CD4-positive, alpha-beta T cell treated with Interleukin-17A for 1 hour (primary cell): ENCODE results near the gene NPC2.
A peak's percentile ranks its signal among the peaks of the same experiment; 100 is the strongest.
"Not testable (repeated sequence)": the region's sequence is repeated elsewhere in the genome, so short reads cannot be mapped to it uniquely, and the experiment has no call there.

Experiments
- DNase-seq: peaks from one replicate; pipeline ENCODE4 v3.0.0-alpha.2; 2020

Gene NPC2

GRCh38 chr14:74464785-74465184, 28.3 kb downstream of the NPC2 start:
- DNase-seq: no peak

DNA sequence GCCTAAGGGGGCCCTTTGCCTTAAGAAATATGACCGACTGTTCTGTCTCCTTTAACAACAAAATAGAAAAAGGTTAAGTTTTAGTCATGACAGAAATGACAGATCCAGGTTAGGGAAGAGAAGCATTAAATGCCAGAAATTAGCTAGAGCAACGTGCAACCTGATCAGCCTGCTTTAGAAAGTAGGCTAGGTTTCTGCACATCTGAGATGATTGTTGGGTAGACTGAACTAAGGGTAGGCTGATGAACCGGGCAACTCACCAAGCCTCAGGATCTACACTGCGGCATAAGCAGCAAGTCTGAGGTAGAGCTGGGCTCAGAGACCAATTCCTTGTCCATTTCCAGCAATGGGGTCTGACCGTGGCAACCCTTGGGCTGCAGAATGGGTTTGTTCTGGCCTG, 29.4 kb downstream of the NPC2 start:
- no peak for DNase-seq

DNA sequence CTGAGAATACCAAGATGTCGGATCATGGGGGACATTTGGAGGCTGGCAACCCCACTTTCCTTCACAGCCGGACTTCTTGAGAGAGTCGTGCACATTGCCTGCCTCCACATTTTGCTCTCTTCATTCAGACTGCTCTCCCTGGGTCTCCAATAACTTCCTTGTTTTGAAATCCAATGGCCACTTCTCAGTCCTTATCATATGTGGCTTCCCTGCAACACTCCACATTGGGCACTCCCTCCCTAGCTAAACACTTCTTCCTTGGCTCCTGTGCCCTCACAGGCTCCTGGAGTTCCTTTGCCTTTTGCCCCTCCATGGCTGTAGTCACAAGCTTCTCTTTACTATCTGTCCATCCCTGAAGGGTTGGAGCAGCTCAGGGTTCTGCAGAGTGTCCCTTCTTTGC, 30.1 kb downstream of the NPC2 start:
- DNase-seq: no peak

DNA sequence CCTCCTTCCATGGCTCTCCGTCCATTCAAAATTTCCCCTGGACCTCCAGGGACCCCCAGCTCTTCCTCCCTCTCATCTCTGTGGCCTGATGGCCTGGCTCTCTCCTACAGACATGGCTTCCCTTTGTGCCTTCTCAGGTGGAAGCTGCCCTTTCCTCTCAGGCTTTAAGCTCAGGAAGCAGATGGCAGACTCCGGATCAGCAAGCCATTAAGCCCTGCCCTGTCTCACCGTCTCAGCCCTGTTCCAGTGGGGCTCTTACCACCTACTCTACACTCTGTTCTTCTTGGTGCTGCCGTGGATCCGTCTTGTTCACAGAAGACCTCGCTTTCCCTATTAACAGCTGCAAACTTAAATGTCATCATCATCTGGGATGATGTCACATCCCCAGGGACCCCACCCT, 33.1 kb downstream of the NPC2 start:
- no peak for DNase-seq

DNA sequence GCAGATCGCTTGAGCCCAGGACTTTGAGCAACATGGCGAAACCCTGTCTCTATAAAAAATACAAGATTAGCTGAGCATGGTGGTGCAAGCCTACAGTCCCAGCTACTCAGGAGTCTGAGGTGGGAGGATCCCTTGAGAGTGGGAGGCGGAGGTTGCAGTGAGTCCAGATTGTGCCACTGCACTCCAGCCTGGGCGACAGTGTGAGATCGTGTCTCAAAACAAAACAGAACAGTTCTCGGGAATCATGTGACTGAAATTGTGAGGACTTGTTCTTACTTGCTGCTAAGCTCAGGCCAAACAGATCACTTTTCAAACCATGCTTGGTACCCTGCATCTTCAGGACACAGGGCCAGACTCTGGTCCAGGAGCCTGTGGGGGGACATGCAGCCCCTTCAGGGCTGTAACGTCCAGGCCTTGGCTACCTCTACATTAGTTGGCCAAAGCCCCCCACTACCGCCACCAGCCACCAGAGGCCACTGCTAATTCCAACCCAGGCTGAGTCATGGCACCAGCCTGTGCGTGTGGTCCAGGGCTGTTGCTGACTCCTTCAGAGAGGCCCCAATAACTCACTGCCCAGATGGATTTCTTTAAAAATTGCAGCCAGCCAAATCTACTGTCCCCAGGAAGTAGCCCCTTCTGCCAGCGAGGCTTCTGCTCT, 33.7 kb downstream of the NPC2 start:
- peak; percentile 16 for DNase-seq

DNA sequence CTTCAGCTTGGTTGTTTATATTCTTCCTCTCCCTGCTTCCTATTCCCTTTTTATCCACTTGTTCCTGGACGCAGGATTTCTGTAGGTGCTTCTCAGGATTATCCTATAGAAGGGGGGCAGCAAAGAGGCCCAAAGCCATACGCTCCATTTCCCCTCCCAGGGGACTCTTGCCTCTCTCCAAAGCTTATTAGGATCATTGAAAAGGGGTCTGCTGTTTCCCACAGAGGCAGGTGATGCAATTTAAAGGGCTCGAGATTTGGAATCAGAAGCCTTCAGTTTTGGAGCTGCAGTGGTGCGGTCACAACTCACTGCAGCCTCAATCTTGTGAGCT, 35.6 kb downstream of the NPC2 start:
- no peak for DNase-seq

- DNase-seq: no peak
Observed at GRCh38 chr14:74456684-74457564, 36.2 kb downstream of the NPC2 start.

DNA sequence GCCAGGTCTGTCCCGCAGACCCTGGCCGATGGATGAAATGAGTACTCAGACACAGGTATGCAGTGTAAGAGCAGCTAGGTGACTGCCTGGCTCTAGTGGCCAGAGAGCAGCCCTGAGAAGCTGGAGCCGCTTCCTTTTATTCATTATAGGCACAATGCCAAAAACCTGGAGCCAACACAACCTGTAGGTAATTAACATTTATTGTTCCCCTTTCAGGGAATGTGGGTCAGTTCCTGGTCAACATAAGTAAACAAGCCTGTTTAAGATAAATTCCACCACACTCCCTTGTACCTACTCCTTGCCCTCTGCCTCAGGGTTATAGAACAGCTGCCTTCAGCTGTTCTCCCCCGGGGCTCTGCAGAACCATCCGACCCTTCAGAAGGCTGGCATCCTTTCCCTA, 38.7 kb downstream of the NPC2 start:
- DNase-seq: not testable (repeated sequence)

GRCh38 chr14:74444866-74445265, 48.2 kb downstream of the NPC2 start:
- no peak for DNase-seq

- DNase-seq: no peak
Observed at GRCh38 chr14:74442757-74443156, 50.3 kb downstream of the NPC2 start.

DNA sequence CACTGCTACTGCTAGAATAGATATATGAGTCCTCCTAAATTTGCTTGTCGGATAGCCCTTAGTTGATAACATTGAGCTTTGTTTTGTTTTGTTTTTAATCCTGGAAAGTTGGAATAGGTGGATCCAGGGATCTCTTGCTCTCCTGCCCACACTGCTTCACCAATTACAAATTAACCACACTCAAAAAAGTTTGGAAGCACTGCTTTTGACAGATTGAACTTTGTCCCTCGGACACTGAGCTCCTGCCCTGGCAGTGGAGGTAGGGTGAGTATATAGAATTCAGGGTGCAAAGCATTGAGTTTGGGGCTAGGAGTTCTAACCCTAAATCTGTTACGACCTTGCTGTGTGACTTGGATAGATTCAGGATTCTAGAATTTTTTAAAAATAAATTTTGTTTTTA, 52.0 kb downstream of the NPC2 start:
- no peak for DNase-seq

- no peak for DNase-seq
Observed at GRCh38 chr14:74438351-74438915, 54.7 kb downstream of the NPC2 start.

- no peak for DNase-seq
Observed at GRCh38 chr14:74437496-74438053, 55.5 kb downstream of the NPC2 start.

DNA sequence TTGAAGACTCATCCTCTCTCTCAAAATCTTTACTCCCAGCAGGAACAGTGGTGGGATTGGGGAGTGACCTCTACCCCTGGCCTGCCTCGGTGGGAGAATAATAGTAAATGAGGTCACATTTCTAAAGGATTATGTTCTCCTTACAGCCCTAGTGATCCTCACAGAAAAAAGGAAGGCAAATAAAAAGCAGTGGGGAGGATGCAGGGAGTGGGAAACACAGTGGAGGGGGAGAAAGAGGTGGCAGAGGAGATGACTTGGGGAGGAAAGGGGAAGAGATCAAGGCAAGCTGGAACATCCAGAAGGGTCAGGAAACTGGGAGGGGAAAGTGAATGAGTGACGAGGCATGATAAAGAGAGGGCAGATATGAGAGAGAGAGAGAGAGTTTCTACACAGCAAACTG, 58.8 kb downstream of the NPC2 start:
- no peak for DNase-seq

DNA sequence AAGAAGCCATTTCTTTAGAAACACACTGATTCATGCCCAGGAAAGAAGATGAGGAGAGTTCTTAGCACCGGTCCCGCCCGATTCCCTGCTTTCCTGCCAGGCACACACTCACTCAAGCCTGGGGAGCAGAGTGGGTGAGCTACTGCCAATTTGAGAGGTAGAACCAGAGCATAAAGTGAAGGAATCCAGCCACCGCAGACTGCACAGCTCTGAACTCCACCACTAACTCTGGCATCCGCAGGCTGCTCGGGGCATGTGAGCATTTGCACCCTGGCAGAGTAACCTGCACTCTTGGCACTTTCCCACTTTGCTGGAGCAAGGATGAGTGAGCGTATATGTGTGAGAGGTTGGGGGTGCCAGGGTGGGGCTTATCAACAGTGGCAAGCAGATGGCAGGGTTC, 63.1 kb downstream of the NPC2 start:
- DNase-seq: no peak
